Measurements from ENCODE around the gene WBP4. TPM values are rescaled to one million over a fixed set of nuclear protein-coding genes. Genes with fewer than 3 reads are reported as not detected.
A peak's percentile ranks its signal among the peaks of the same experiment; 100 is the strongest.
"Not testable (repeated sequence)": the region's sequence is repeated elsewhere in the genome, so short reads cannot be mapped to it uniquely, and the experiment has no call there.

The WBP4 gene
- total RNA-seq, 1 donor from 2014 or later, result 10.6 TPM

DNA sequence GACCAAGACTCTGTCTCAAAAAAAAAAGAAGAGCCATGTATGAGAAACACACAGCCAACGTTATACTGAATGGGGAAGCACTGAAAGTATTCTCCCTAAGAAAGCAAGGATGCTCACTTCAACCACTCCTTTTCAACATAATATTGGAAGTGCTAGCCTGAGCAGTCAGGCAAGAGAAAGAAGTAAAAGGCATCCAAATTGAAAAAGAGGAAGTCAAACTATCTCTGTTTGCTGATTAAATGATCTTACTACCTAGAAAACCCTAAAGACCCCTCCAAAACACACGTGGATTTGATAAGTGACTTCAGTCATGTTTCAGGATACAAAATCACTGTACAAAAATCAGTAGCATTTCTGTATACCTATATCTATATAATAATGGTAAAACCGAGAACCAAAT lies 16.2 kb downstream of the WBP4 start:
- H3K27me3 ChIP-seq (ENCODE audit: insufficient read depth, low read length), result no peaks in the 10 kb centered on the region
- H3K79me2 ChIP-seq (ENCODE audit: insufficient read depth, low read length), result no peaks in the 10 kb centered on the region
- H3K4me3 ChIP-seq (ENCODE audit: insufficient read depth, low read depth, low read length), result no peak overlapping the region
- H3K4me1 Mint-ChIP-seq (ENCODE audit: low read depth, unreplicated experiment), result no peaks in the 10 kb centered on the region
- no peak overlapping the region for H3K4me3 Mint-ChIP-seq (ENCODE audit: unreplicated experiment)
- no peaks in the 10 kb centered on the region for H3K27me3 Mint-ChIP-seq (ENCODE audit: low read depth, unreplicated experiment)
- H3K36me3 ChIP-seq (ENCODE audit: insufficient read depth, low read length), result peaks cover 35% of the 10 kb centered on the region
- no peak for TF ChIP-seq EZH2 (IDR thresholded peaks at IDR 0.05; ENCODE audit: insufficient read depth, low read length)
- TF ChIP-seq, protein P1, sequence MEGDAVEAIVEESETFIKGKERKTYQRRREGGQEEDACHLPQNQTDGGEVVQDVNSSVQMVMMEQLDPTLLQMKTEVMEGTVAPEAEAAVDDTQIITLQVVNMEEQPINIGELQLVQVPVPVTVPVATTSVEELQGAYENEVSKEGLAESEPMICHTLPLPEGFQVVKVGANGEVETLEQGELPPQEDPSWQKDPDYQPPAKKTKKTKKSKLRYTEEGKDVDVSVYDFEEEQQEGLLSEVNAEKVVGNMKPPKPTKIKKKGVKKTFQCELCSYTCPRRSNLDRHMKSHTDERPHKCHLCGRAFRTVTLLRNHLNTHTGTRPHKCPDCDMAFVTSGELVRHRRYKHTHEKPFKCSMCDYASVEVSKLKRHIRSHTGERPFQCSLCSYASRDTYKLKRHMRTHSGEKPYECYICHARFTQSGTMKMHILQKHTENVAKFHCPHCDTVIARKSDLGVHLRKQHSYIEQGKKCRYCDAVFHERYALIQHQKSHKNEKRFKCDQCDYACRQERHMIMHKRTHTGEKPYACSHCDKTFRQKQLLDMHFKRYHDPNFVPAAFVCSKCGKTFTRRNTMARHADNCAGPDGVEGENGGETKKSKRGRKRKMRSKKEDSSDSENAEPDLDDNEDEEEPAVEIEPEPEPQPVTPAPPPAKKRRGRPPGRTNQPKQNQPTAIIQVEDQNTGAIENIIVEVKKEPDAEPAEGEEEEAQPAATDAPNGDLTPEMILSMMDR (IDR thresholded peaks at IDR 0.05; ENCODE audit: insufficient read depth, low read depth, low read length), result no peak
- no peaks in the 10 kb centered on the region for H3K9me3 ChIP-seq (ENCODE audit: insufficient read depth, low read depth, low read length)
- H4K20me1 ChIP-seq (ENCODE audit: insufficient read depth, low read length), result peaks cover 4% of the 10 kb centered on the region
- no peak for DNase-seq (ENCODE audit: low read depth)
- H2AFZ ChIP-seq (ENCODE audit: low read depth, low read length), result no peak overlapping the region
- H3K27ac Mint-ChIP-seq (ENCODE audit: unreplicated experiment), result no peak overlapping the region
- no peak overlapping the region for H3K4me2 ChIP-seq (ENCODE audit: low read length)
- no peaks in the 10 kb centered on the region for H3K4me1 ChIP-seq (ENCODE audit: insufficient read depth, low read length)
- FAIRE-seq, result no peak
- H3K9ac ChIP-seq (ENCODE audit: low read length), result no peak overlapping the region
- H3K27ac ChIP-seq (ENCODE audit: low read depth, low read length), result no peak overlapping the region
- no peaks in the 10 kb centered on the region for H3K9me3 Mint-ChIP-seq (ENCODE audit: unreplicated experiment)
- peaks cover 15% of the 10 kb centered on the region for H3K36me3 Mint-ChIP-seq (ENCODE audit: low read depth, unreplicated experiment)

DNA sequence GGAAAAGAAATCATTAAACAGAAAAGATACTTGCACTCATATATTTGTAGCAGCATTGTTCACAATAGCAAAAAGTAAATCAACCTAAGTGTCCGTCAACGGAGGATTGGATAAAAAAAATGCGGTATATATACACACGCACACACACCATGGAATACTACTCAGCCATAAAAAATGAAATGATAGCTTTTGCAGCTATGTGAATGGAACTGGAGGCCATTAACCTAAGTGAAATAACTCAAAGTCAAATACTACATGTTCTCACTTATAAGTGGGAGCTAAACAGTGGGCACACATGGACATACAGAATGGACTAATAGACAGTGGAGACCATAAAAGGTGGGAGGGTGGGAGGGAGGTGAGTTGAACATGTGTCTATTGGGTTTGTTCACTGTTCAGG lies 18.4 kb downstream of the WBP4 start:
- H3K36me3 Mint-ChIP-seq (ENCODE audit: low read depth, unreplicated experiment), result peaks cover 14% of the 10 kb centered on the region

DNA sequence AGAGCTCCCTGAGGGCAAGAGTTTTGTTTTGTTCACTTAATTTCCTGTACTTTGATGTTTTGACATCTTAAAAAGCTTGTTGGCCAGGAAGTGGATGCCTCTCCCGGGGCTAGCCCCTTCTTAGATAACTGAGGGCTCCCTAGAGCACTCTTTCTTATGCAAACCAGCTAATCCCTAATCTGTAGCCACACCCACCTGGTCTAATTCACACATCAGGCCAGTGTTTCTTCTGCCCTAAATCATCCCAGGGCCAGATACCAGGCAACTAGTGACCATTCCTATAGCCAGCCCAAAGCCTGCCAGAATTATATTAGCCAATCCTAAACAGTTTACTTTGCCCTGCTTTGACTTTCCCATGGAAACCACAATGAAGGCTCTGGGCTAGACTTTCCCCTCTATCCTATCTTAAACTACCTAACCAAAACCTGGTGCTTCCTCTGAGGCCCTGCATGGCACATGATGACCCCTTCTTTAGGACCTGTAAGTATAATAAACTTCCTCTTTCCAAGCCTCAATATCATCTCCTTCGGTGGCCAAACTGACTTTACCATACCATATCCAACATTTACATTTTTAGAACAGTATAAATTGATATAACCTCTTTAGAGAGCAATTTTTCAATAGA lies 24.8 kb downstream of the WBP4 start:
- Histone ChIP-seq H3K9ac (ENCODE audit: low read length) (no peak overlapping the region), H3K4me1 (ENCODE audit: insufficient read depth, low read length) (no peaks in the 10 kb centered on the region), H3K9me3 (ENCODE audit: insufficient read depth, low read depth, low read length) (no peaks in the 10 kb centered on the region), H2AFZ (ENCODE audit: low read depth, low read length) (no peak overlapping the region), H3K27ac (ENCODE audit: low read depth, low read length) (no peak overlapping the region), H3K27me3 (ENCODE audit: insufficient read depth, low read length) (no peaks in the 10 kb centered on the region), H3K79me2 (ENCODE audit: insufficient read depth, low read length) (no peaks in the 10 kb centered on the region), H3K4me2 (ENCODE audit: low read length) (no peak overlapping the region), H3K36me3 (ENCODE audit: insufficient read depth, low read length) (peaks cover 14% of the 10 kb centered on the region), H4K20me1 (ENCODE audit: insufficient read depth, low read length) (no peaks in the 10 kb centered on the region), H3K4me3 (ENCODE audit: insufficient read depth, low read depth, low read length) (no peak overlapping the region)
- peak overlapping the region; percentile 20 for H3K27ac Mint-ChIP-seq (ENCODE audit: unreplicated experiment)
- H3K27me3 Mint-ChIP-seq (ENCODE audit: low read depth, unreplicated experiment), result no peaks in the 10 kb centered on the region
- DNase-seq (ENCODE audit: low read depth) (no peak), FAIRE-seq (no peak)
- H3K9me3 Mint-ChIP-seq (ENCODE audit: unreplicated experiment), result no peaks in the 10 kb centered on the region
- no peaks in the 10 kb centered on the region for H3K4me1 Mint-ChIP-seq (ENCODE audit: low read depth, unreplicated experiment)
- H3K36me3 Mint-ChIP-seq (ENCODE audit: low read depth, unreplicated experiment), result peaks cover 2% of the 10 kb centered on the region
- H3K4me3 Mint-ChIP-seq (ENCODE audit: unreplicated experiment), result no peak overlapping the region
- no peak for TF ChIP-seq EZH2 (IDR thresholded peaks at IDR 0.05; ENCODE audit: insufficient read depth, low read length)
- TF ChIP-seq, protein P1 (IDR thresholded peaks at IDR 0.05; ENCODE audit: insufficient read depth, low read depth, low read length), result no peak

More for the DNA sequence above, 18.4 kb downstream of the WBP4 start:
- H3K4me3 Mint-ChIP-seq (ENCODE audit: unreplicated experiment), result no peak overlapping the region
- no peak overlapping the region for H3K27ac ChIP-seq (ENCODE audit: low read depth, low read length)
- no peak overlapping the region for H2AFZ ChIP-seq (ENCODE audit: low read depth, low read length)
- peaks cover 4% of the 10 kb centered on the region for H4K20me1 ChIP-seq (ENCODE audit: insufficient read depth, low read length)
- H3K79me2 ChIP-seq (ENCODE audit: insufficient read depth, low read length), result no peaks in the 10 kb centered on the region
- H3K27ac Mint-ChIP-seq (ENCODE audit: unreplicated experiment), result no peak overlapping the region
- H3K4me1 Mint-ChIP-seq (ENCODE audit: low read depth, unreplicated experiment), result no peaks in the 10 kb centered on the region
- H3K4me1 ChIP-seq (ENCODE audit: insufficient read depth, low read length), result no peaks in the 10 kb centered on the region
- H3K9me3 Mint-ChIP-seq (ENCODE audit: unreplicated experiment), result no peaks in the 10 kb centered on the region
- H3K27me3 ChIP-seq (ENCODE audit: insufficient read depth, low read length), result no peaks in the 10 kb centered on the region
- H3K4me2 ChIP-seq (ENCODE audit: low read length), result no peak overlapping the region
- H3K36me3 ChIP-seq (ENCODE audit: insufficient read depth, low read length), result peaks cover 36% of the 10 kb centered on the region
- TF ChIP-seq EZH2 (IDR thresholded peaks at IDR 0.05; ENCODE audit: insufficient read depth, low read length), result no peak
- TF ChIP-seq, protein P1 (IDR thresholded peaks at IDR 0.05; ENCODE audit: insufficient read depth, low read depth, low read length), result no peak
- H3K9me3 ChIP-seq (ENCODE audit: insufficient read depth, low read depth, low read length), result no peaks in the 10 kb centered on the region
- H3K27me3 Mint-ChIP-seq (ENCODE audit: low read depth, unreplicated experiment), result no peaks in the 10 kb centered on the region
- no peak overlapping the region for H3K4me3 ChIP-seq (ENCODE audit: insufficient read depth, low read depth, low read length)
- no peak overlapping the region for H3K9ac ChIP-seq (ENCODE audit: low read length)
- DNase-seq (ENCODE audit: low read depth) (no peak), FAIRE-seq (no peak)

DNA sequence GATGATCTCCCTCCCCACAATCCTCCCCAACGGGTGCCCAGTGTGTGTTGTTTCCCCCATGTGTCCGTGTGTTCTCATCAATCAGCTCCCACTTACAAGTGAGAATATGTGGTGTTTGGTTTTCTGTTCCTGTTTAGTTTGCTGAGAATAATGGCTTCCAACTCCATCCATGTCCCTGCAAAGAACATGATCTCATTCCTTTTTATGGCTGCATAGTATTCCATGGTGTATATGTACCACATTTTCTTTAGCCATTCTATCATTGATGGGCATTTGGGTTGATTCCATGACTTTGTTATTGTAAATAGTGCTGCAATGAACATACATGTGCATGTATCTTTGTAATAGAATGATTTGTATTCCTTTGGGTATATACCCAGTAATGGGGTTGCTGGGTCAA lies 34.4 kb downstream of the WBP4 start:
- not testable (repeated sequence) for H3K9ac ChIP-seq (ENCODE audit: low read length); H3K27ac Mint-ChIP-seq (ENCODE audit: unreplicated experiment); FAIRE-seq; DNase-seq (ENCODE audit: low read depth); H3K36me3 Mint-ChIP-seq (ENCODE audit: low read depth, unreplicated experiment); H3K4me1 ChIP-seq (ENCODE audit: insufficient read depth, low read length); H3K27ac ChIP-seq (ENCODE audit: low read depth, low read length); H3K9me3 Mint-ChIP-seq (ENCODE audit: unreplicated experiment); H2AFZ ChIP-seq (ENCODE audit: low read depth, low read length); H3K36me3 ChIP-seq (ENCODE audit: insufficient read depth, low read length); H3K4me3 ChIP-seq (ENCODE audit: insufficient read depth, low read depth, low read length); H3K79me2 ChIP-seq (ENCODE audit: insufficient read depth, low read length); H4K20me1 ChIP-seq (ENCODE audit: insufficient read depth, low read length); H3K27me3 Mint-ChIP-seq (ENCODE audit: low read depth, unreplicated experiment); H3K4me3 Mint-ChIP-seq (ENCODE audit: unreplicated experiment); H3K9me3 ChIP-seq (ENCODE audit: insufficient read depth, low read depth, low read length); H3K27me3 ChIP-seq (ENCODE audit: insufficient read depth, low read length); H3K4me2 ChIP-seq (ENCODE audit: low read length); H3K4me1 Mint-ChIP-seq (ENCODE audit: low read depth, unreplicated experiment)
